GM12878 (cell line): ENCODE results near the gene DLG2. TPM values are rescaled to one million over a fixed set of nuclear protein-coding genes. Genes with fewer than 3 reads are reported as not detected.

ENCODE experiments used
- ATAC-seq: fragments of 200-7000 bp; cut with Tn5 transposase; 3 replicates; pipeline ENCODE4 v1.9.1; 2020; ENCODE audit warnings: mild to moderate bottlenecking, moderate library complexity
- BruUV-seq: library from RNA; stranded (reverse); fragments of 400-500 nt; replicated peaks from 2 replicates; lab custom pipeline; 2021; lab: Mats Ljungman, UMichigan
- CTCF ChIA-PET: fragments of 300-600 bp; sonication (Branson Sonifier 250); formaldehyde crosslinking; extraction: SDS; loops from one replicate; lab custom pipeline; 2021; ENCODE audit warnings: inconsistent platforms; lab: Yijun Ruan, JAX
- POLR2A ChIA-PET: fragments of 350-600 bp; formaldehyde crosslinking; extraction: SDS; loops from one replicate; lab custom pipeline; 2021; ENCODE audit warnings: inconsistent platforms; lab: Charles Lee
- RAD21 ChIA-PET: fragments of 300-600 bp; sonication (Branson Sonifier 250); formaldehyde crosslinking; loops from one replicate; lab custom pipeline; 2023; ENCODE audit warnings: antibody characterized with exemption; ENCODE audit not compliant: unreplicated experiment; lab: Charles Lee
- SMC1A ChIA-PET: fragments of 300-600 bp; sonication (Branson Sonifier 250); formaldehyde crosslinking; loops from one replicate; lab custom pipeline; 2023; ENCODE audit not compliant: unreplicated experiment, uncharacterized antibody; lab: Charles Lee
- DNase-seq: peaks from one replicate; pipeline ENCODE4 v3.0.0-alpha.2; 2011; ENCODE audit warnings: low read depth, low spot score
- FAIRE-seq: peaks from 3 replicates; lab custom pipeline; 2011; peaks lifted over from hg19 to GRCh38; lab: Jason Lieb, UNC
- H2AFZ ChIP-seq: 2 replicates; pipeline ENCODE4 v1.6.0; 2011; ENCODE audit warnings: low read depth, low read length, control low read depth; ENCODE audit not compliant: control insufficient read depth
- H3K27ac ChIP-seq: 2 replicates; pipeline ENCODE4 v1.5.1; 2011; ENCODE audit warnings: control low read depth; ENCODE audit not compliant: control insufficient read depth, insufficient read depth
- H3K27me3 ChIP-seq, 2 experiments: replicated peaks in 1 of 2; 2 replicates each; pipeline versions ENCODE4 v1.6.0 to v1.6.1; 2011; ENCODE audit warnings: low read length in 1 of 2; ENCODE audit not compliant: control insufficient read depth in 2 of 2, insufficient read depth in 2 of 2
- H3K36me3 ChIP-seq, 2 experiments: 2 replicates each; pipeline ENCODE4 v1.5.1; 2011; ENCODE audit warnings: low read length in 1 of 2; ENCODE audit not compliant: control insufficient read depth in 2 of 2, insufficient read depth in 2 of 2
- H3K4me1 ChIP-seq: 2 replicates; pipeline ENCODE4 v1.6.1; 2011; ENCODE audit warnings: mild to moderate bottlenecking, low read length, moderate library complexity, mixed read lengths; ENCODE audit not compliant: control insufficient read depth, insufficient read depth
- H3K4me2 ChIP-seq: 2 replicates; pipeline ENCODE4 v1.6.0; 2011; ENCODE audit warnings: control low read depth; ENCODE audit not compliant: control insufficient read depth, insufficient read depth
- H3K4me3 ChIP-seq: fragments of 200-600 bp; sonication (generic); 2 replicates; pipeline ENCODE4 v1.5.1; 2016
- H3K79me2 ChIP-seq: 2 replicates; pipeline ENCODE4 v1.6.0; 2011; ENCODE audit warnings: low read length; ENCODE audit not compliant: control insufficient read depth, insufficient read depth
- H3K9ac ChIP-seq: 2 replicates; pipeline ENCODE4 v1.8.0; 2011; ENCODE audit warnings: low read length, control low read depth, mixed read lengths; ENCODE audit not compliant: control insufficient read depth, insufficient read depth
- H3K9me3 ChIP-seq: replicated peaks from 3 replicates; pipeline ENCODE4 v1.5.1; 2011; ENCODE audit warnings: mild to moderate bottlenecking, low read length; ENCODE audit not compliant: control insufficient read depth, insufficient read depth
- H4K20me1 ChIP-seq: 2 replicates; pipeline ENCODE4 v1.6.0; 2011; ENCODE audit not compliant: control insufficient read depth, insufficient read depth
- CBX5 ChIP-seq: sonication (generic); IDR thresholded peaks from 2 replicates; pipeline ENCODE4 v1.6.1; 2016; ENCODE audit warnings: low read depth, moderate library complexity, mild to moderate bottlenecking, inconsistent platforms
- JUND ChIP-seq: IDR thresholded peaks from 2 replicates; pipeline ENCODE4 v1.6.1; 2012; ENCODE audit warnings: low read depth, mild to moderate bottlenecking, low read length, improper control_type of control experiment, moderate library complexity
- MTA2 ChIP-seq: fragments of 450-650 bp; IDR thresholded peaks from 2 replicates; pipeline ENCODE4 v1.6.1; 2016; ENCODE audit warnings: low read depth, mild to moderate bottlenecking, moderate library complexity
- PML ChIP-seq: IDR thresholded peaks from 2 replicates; pipeline ENCODE4 v1.6.1; 2012; ENCODE audit warnings: low read length, inconsistent platforms
- POU2F2 ChIP-seq: IDR thresholded peaks from 3 replicates; pipeline ENCODE4 v1.6.1; 2011; ENCODE audit warnings: low read depth, mild to moderate bottlenecking, low read length, borderline replicate concordance
- RFX5 ChIP-seq: IDR thresholded peaks from 2 replicates; pipeline ENCODE4 v1.6.1; 2011; ENCODE audit warnings: low read depth, low read length, improper control_type of control experiment
- SMAD1 ChIP-seq: fragments of 450-650 bp; IDR thresholded peaks from 2 replicates; pipeline ENCODE4 v1.6.1; 2018; ENCODE audit warnings: mild to moderate bottlenecking, low read depth; ENCODE audit not compliant: partially characterized antibody
- ZNF24 ChIP-seq: fragments of 450-650 bp; IDR thresholded peaks from 2 replicates; pipeline ENCODE4 v1.6.1; 2017; ENCODE audit warnings: antibody characterized with exemption, mild to moderate bottlenecking
- in situ Hi-C: fragments of 300-500 bp; cut with MboI; formaldehyde crosslinking; loops from 9 replicates; pipeline ENCODE4 v1.14.3; 2018; ENCODE audit warnings: mixed read lengths
- intact Hi-C: fragments of 100-400 bp; cut with micrococcal nuclease; formaldehyde crosslinking; loops from one replicate; pipeline ENCODE4 v1.14.2; 2022; ENCODE audit not compliant: unreplicated experiment
- polyA plus RNA-seq, 11 experiments: library from polyadenylated mRNA; depleted of rRNA in 4 of 11; unstranded in 6 of 11; stranded (reverse) in 5 of 11; fragments of >200 nt; fragmentation: Nextera tagmentation in 4 of 11; fragmentation: Illumina TruSeq in 1 of 11; extraction: Ambion mirVana in 4 of 11; extraction: Trizol in 1 of 11; gene quantifications; 1 replicate in 1 of 11; 2 replicates in 10 of 11; pipeline versions ENCODE4 v1.2.1 to v1.2.3, GENCODE V29; 2011 to 2016; ENCODE audit warnings: inconsistent platforms in 2 of 11, missing spikeins in 2 of 11, low read depth in 1 of 11
- total RNA-seq, 4 experiments: library from RNA; depleted of rRNA in 3 of 4; stranded (reverse); fragments of >200 nt in 3 of 4; fragmentation: Illumina TruSeq in 1 of 4; extraction: Trizol in 1 of 4; gene quantifications; 2 replicates each; pipeline versions ENCODE4 v1.2.1 to v1.2.3, GENCODE V29; 2013 to 2021
- TF ChIP-seq, protein P1 (sequence below): IDR thresholded peaks from 2 replicates; pipeline ENCODE4 v1.6.1; 2012; ENCODE audit warnings: low read depth, low read length, improper control_type of control experiment
- TF ChIP-seq, protein P2 (sequence below): fragments of 450-650 bp; formaldehyde crosslinking; IDR thresholded peaks from 2 replicates; pipeline ENCODE4 v1.5.0; 2022; ENCODE audit warnings: mild to moderate bottlenecking, missing genetic modification characterization
- TF ChIP-seq, protein P3 (sequence below): fragments of 450-650 bp; formaldehyde crosslinking; IDR thresholded peaks from 2 replicates; pipeline ENCODE4 v1.4.0; 2020; ENCODE audit warnings: mild to moderate bottlenecking, moderate library complexity
- TF ChIP-seq, protein P4 (sequence below): fragments of 450-650 bp; IDR thresholded peaks from 2 replicates; pipeline ENCODE4 v1.6.1; 2017; ENCODE audit warnings: low read depth, mild to moderate bottlenecking, moderate library complexity

Gene DLG2
- total and polyA plus RNA-seq, 10 of the 15 experiments (the other 5 are each of a cell fraction or from before 2014, with no cell fraction given), result 0.09 to 0.98 (median 0.35) TPM

DNA sequence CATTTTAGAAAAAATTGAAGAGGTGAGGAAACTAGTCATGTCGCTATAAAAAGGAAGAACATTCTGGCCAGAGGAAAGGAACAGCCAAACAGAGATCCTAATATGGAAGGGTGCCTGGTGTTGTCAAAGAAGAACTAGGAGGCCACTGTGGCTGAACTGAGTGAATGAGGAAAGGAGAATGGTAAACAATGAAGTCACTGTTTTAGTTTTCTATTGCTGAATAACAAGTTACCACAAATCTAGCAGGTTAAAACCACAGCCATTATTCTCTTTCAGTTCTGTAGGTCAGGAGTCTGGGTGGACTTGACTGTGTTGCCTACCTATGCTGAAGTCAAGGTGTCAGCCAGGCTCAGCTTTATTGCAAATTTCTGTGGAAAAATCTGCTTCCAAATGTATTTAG, 1791.7 kb downstream of the DLG2 start (continued):
- TF ChIP-seq, protein P1, sequence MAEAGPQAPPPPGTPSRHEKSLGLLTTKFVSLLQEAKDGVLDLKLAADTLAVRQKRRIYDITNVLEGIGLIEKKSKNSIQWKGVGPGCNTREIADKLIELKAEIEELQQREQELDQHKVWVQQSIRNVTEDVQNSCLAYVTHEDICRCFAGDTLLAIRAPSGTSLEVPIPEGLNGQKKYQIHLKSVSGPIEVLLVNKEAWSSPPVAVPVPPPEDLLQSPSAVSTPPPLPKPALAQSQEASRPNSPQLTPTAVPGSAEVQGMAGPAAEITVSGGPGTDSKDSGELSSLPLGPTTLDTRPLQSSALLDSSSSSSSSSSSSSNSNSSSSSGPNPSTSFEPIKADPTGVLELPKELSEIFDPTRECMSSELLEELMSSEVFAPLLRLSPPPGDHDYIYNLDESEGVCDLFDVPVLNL, result no peak

DNA sequence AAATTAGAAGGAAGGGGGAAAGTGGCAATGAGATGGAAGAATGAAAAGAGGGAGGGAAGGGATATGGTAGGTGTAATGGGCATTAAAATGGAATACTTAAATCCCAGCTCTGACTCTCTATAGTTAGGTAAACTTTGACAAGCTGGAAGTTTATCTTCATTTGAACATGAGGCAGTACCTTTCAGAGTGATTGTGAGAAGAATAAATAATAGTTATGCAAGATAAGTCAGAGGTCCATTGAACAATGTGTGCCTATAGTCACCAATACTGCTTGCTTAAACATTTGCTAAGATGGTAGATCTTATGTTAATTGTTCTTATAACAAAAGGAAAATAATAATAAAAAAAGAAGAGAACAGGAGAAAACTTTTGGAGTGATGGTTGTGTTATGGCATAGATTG, 1795.2 kb downstream of the DLG2 start:
- CTCF ChIA-PET, result no interaction called here
- Histone ChIP-seq H2AFZ (no peak overlapping the region), H3K4me2 (no peak overlapping the region), H3K27me3 (no peaks in the 10 kb centered on the region), H3K36me3 (no peaks in the 10 kb centered on the region), H3K4me1 (peaks cover 4% of the 10 kb centered on the region), H4K20me1 (no peaks in the 10 kb centered on the region), H3K9ac (no peak overlapping the region), H3K9me3 (no peaks in the 10 kb centered on the region), H3K79me2 (no peaks in the 10 kb centered on the region), H3K4me3 (no peak overlapping the region), H3K27ac (no peak overlapping the region)
- no peak for ATAC-seq
- in situ Hi-C loops, result loop anchor here (10.0 kb wide), 1 partner anchor 733 kb away; no protein-coding TSS in a partner anchor
- no peak for DNase-seq
- POLR2A ChIA-PET, result no interaction called here
- FAIRE-seq, result no peak
- SMC1A ChIA-PET, result no interaction called here
- intact Hi-C loops, result no loop called here
- BruUV-seq, result no TSS peak
- RAD21 ChIA-PET, result no interaction called here
- TF ChIP-seq MTA2, result no peak
- no peak for TF ChIP-seq ZNF24
- no peak for TF ChIP-seq POU2F2
- TF ChIP-seq, protein P2, sequence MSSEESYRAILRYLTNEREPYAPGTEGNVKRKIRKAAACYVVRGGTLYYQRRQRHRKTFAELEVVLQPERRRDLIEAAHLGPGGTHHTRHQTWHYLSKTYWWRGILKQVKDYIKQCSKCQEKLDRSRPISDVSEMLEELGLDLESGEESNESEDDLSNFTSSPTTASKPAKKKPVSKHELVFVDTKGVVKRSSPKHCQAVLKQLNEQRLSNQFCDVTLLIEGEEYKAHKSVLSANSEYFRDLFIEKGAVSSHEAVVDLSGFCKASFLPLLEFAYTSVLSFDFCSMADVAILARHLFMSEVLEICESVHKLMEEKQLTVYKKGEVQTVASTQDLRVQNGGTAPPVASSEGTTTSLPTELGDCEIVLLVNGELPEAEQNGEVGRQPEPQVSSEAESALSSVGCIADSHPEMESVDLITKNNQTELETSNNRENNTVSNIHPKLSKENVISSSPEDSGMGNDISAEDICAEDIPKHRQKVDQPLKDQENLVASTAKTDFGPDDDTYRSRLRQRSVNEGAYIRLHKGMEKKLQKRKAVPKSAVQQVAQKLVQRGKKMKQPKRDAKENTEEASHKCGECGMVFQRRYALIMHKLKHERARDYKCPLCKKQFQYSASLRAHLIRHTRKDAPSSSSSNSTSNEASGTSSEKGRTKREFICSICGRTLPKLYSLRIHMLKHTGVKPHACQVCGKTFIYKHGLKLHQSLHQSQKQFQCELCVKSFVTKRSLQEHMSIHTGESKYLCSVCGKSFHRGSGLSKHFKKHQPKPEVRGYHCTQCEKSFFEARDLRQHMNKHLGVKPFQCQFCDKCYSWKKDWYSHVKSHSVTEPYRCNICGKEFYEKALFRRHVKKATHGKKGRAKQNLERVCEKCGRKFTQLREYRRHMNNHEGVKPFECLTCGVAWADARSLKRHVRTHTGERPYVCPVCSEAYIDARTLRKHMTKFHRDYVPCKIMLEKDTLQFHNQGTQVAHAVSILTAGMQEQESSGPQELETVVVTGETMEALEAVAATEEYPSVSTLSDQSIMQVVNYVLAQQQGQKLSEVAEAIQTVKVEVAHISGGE, result no peak
- TF ChIP-seq JUND, result no peak
- TF ChIP-seq, protein P3, sequence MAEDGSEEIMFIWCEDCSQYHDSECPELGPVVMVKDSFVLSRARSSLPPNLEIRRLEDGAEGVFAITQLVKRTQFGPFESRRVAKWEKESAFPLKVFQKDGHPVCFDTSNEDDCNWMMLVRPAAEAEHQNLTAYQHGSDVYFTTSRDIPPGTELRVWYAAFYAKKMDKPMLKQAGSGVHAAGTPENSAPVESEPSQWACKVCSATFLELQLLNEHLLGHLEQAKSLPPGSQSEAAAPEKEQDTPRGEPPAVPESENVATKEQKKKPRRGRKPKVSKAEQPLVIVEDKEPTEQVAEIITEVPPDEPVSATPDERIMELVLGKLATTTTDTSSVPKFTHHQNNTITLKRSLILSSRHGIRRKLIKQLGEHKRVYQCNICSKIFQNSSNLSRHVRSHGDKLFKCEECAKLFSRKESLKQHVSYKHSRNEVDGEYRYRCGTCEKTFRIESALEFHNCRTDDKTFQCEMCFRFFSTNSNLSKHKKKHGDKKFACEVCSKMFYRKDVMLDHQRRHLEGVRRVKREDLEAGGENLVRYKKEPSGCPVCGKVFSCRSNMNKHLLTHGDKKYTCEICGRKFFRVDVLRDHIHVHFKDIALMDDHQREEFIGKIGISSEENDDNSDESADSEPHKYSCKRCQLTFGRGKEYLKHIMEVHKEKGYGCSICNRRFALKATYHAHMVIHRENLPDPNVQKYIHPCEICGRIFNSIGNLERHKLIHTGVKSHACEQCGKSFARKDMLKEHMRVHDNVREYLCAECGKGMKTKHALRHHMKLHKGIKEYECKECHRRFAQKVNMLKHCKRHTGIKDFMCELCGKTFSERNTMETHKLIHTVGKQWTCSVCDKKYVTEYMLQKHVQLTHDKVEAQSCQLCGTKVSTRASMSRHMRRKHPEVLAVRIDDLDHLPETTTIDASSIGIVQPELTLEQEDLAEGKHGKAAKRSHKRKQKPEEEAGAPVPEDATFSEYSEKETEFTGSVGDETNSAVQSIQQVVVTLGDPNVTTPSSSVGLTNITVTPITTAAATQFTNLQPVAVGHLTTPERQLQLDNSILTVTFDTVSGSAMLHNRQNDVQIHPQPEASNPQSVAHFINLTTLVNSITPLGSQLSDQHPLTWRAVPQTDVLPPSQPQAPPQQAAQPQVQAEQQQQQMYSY (CRISPR knock-in tag), result no peak
- no peak for TF ChIP-seq RFX5
- TF ChIP-seq, protein P1, result no peak
- no peak for TF ChIP-seq CBX5
- TF ChIP-seq SMAD1, result no peak
- TF ChIP-seq, protein P4, sequence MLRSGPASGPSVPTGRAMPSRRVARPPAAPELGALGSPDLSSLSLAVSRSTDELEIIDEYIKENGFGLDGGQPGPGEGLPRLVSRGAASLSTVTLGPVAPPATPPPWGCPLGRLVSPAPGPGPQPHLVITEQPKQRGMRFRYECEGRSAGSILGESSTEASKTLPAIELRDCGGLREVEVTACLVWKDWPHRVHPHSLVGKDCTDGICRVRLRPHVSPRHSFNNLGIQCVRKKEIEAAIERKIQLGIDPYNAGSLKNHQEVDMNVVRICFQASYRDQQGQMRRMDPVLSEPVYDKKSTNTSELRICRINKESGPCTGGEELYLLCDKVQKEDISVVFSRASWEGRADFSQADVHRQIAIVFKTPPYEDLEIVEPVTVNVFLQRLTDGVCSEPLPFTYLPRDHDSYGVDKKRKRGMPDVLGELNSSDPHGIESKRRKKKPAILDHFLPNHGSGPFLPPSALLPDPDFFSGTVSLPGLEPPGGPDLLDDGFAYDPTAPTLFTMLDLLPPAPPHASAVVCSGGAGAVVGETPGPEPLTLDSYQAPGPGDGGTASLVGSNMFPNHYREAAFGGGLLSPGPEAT, result no peak
- TF ChIP-seq PML, result no peak
